CD4-positive, alpha-beta T cell treated with Interleukin-21 for 1 hour (primary cell): ENCODE data around the gene MAML2.

Experiments
- DNase-seq: peaks from one replicate; pipeline ENCODE4 v3.0.0-alpha.2; 2020

Gene MAML2

DNA sequence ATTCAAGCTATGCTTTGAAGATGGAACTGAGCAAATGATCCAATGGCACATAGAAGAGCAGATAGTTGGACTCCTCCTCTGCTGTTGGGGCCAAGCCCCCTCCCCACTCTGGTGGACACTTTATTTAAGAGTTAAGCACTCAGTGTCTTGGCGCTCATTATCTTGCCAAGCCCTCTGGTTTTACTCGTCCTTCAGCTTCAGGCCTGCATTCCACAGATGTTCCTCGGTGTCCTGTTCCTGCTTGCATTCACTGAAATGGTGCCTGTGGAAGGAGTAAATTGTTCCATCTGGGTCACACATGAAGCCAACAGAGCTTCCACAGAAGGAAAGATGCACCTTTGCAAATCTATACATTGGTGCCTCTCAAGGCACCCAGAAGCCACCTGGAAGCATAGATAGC is 26.1 kb downstream of the MAML2 start:
- no peak for DNase-seq

DNA sequence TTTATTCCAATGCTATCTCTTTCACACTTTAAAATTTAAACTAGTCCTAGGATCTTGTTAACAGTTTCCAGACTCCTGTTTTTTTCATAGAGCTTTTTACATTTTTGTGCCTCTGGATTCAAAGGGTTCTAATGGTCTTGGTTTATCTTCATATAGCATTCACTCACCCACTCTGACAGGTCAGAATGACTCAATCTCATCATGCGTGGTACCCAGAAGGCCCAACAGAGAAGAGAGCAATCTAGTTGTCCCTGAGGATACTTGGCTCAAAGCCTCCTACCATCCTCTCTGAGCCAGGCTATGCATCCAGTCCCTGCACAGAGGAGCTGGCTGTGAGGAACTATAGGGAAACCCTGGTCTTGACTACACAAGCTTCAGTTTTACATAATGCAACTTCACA is 27.5 kb downstream of the MAML2 start:
- no peak for DNase-seq

DNA sequence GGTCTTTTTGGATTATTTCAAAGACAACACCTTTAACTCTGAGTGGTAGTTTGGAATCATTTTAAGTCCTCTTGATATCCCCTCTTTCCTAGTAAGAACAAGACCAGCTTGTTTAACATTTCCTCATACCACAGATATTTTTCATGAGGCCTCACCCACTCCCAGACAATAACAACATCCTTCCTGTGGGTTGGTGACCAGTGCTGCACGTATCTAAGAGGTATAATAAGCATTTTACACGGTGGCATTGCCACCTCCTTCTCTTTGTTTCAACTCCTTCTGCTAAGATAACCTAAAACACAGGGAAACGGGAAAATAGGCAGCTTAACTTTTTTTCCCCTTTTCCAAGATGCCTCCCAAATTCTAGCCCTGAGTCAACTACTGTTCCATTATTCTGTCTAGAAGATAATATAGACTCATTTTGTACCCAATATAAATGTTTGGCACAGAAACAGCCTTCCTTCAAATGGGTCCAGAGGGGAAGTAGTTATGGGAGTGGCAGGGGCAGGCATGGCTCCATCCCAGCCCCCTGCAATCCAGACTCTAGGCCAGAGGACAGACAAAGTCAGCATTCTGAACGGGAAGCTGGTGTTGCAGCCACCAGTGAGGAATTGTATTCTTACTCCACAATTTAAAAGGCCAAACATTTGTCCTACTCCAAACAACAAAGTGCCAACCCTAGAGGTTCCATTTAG is 28.5 kb downstream of the MAML2 start:
- DNase-seq = no peak

DNA sequence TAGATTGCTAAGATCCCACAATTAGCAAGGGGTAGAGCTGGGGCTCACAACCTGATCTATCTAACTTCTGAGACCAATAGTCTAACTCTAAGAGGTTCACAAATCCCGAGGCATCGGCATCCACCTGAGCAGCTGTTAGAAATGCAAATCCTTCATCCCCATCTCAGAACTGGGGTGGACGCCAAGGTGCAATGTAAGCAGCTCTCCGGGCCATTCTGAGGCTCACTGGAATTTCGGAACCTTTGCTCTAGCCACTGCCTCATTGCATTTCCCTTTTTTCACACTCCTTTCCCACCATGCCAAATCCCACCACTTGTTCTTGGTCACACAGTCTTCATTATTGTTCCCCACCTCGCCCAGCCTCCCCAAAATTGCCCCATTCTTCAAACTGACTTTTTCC is 29.8 kb downstream of the MAML2 start:
- DNase-seq = no peak

DNA sequence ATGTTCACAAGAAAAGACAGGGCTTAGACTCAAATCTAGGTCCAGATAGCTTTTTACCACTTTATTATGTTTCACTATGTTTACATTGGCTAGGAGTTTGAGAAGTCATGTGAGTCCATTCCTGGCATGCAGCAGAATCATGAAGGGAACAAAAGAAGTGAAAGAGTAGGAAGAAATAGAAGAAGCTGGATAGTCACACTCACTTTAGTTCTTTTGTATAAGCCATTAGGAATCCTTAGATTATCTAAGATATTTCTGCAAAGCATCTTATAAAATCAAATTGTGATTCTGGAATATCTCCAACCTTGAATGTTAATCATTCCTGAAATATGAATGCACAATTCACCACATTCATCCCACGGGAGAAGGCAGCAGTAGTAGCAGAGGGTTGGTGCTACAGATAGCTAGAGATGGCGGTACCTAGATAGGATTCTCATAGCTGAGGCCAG is 31.9 kb downstream of the MAML2 start:
- no peak for DNase-seq

DNA sequence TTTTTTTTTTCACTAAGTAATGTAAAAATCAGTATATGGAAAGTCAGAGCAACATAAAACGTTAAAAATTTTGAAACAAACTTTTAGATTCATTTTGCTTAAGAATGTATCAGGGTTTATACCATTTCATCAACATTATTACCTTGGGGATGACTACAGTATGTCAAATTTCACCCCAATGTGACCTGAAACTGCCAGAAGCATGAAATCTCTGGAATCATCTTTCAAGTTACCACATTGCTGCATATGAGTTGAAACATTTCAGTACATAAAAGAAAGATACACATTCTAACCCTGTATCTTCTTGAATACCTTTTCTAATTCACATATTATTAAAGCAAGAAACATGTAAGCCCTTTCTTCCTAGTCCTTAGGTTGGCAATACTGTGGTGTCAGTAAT is 32.8 kb downstream of the MAML2 start:
- no peak for DNase-seq

DNA sequence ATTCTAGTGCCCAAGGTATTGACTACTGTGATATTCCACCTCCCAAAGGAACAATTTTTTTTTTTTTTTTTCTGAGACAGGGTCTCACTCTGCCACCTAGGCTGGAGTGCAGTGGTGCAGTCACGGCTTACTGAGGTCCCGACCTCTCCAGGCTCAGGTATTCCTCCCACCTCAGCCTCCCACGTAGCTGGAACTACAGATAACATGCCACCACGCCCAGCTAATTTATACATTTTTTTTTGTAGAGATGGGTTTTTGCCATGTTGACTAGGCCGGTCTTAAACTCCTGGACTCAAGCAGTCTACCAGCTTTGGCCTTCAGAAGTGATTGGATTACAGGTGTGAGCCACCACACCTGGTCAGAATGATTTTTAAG is 33.4 kb downstream of the MAML2 start:
- DNase-seq = no peak

DNA sequence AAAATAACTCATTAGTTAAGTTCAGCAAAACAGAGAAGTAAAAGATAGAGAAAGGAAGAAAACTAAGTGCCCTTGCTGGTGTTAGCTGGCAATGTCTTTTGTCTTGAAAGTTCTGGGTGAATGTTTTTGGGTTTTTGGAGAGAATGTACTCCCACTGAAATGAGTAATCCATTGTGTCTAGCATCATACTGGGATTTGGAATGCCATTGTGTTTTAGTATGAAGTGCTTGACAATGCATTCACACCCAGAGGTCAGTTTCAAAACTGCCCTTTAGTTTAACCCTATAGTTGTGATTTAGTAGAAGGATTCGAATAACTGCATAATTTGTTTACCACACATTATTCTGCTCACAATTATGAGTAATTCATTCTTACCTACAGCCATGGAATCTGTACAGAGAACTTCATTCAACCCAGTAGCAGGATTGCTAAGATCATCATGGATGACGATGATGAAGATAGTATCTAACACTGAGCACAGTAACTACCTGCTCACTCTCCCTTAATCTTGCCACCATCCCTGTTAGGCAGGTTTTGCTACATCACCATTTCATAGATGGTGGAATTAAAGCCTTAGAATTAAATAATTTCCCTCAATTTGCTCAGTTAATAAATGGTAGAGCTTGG is 33.9 kb downstream of the MAML2 start:
- no peak for DNase-seq

DNA sequence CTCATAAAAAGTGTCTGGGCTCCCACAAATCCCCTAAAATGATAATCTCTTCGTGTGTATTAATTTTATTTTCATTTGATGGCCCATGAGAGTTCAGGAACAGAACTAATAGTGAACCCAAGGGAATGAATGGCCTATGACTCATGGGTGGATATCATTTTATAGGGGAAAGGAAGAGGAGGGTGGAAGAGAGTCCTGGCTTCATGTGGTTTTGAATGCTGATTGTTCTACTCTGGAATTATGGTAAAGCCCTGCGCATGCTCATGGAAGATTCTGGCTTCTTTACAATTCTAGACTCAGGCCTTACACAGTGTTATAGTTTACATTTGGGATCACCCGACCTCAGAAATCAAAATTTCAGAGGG is 35.2 kb downstream of the MAML2 start:
- no peak for DNase-seq

DNA sequence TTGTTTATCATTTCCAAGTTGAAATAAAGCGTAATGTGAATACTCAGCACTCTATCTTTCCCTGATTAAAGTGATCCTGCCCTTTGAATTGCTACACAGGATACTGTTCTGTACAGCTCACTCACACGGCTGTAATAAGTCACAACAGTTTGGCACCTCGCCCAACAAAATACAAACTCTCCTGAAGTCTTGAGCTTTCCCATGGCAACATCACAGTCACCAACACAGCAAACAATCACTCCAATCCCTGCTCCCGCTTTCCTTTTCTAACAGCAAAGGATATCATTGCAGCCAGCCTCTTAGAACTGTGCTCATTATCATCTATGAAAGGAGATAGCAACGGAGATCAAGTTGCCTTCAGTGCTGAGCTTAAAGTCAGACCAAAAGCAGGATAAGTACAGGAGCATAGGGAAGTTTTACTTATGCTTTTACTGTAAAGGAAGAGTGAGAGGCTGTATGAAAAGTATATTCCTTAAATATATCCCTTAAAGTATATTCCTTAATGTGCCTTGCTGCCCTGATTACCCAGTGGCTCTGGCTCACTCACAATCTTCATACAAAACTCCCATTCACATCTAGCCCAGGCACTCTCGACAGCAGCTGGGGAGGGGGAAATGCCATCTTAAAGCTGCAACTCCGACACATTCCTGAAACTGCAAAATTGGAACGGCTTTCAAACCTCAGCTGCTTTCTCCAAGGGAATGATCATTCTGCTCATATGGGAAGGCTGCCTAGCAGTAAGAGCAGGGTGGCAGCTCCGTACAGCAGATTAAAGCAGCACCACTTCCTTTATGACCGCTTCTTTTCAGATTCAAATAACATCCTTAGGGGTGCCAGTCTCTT is 35.8 kb downstream of the MAML2 start:
- no peak for DNase-seq

DNA sequence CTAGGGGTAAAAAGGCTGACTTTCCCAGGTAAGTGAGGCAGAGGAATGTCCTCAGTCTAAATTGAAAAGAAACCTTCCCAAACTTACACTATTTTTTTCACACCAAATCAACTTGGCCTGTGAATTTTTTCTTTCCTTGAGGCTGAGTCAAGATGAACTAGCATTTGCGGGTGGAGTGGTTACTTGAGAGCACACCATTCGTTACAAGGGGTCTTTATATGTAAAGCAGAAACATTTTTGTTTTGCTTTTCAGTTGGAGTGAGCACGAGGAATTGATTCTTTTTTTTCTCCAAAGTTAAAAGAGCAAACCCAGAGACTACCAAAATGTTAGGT is 36.4 kb downstream of the MAML2 start:
- no peak for DNase-seq

DNA sequence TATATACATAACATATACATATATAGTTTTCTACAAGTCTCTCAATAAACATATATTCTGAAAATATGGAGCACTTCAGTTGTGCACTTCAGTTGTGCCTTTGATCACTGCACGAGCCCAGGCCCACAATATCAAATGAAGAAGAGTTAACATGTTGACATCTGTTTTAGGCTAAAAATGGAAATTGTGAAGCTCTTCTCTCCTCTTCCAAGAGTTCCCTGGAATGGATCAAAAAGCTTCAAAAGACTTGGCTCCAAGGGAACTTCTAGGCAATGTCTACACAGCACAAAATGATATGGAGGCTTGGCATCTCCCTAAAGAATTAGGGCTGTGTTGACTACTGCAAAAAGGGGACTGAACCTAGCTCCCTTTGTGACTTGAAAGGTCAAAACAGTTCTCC is 36.9 kb downstream of the MAML2 start:
- DNase-seq = no peak

DNA sequence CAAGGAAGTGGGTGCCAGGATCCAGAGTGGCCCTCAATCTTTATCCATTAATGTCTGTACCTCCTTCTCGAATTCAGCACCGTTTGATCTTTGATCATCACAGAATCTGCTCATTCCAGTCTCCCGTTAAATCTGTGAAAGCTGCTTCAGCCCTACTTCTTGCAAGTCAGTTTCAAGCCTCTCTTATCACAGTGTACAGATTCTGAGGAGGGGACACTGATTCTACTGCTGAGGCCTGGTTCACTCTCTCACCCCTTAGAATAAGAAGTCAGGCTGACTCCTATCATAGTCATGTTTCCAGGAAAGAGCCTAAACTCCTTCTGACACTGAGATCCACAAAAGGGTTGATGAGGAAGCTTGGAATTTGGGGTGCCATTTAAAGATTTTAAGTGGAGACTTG is 39.0 kb downstream of the MAML2 start:
- no peak for DNase-seq

DNA sequence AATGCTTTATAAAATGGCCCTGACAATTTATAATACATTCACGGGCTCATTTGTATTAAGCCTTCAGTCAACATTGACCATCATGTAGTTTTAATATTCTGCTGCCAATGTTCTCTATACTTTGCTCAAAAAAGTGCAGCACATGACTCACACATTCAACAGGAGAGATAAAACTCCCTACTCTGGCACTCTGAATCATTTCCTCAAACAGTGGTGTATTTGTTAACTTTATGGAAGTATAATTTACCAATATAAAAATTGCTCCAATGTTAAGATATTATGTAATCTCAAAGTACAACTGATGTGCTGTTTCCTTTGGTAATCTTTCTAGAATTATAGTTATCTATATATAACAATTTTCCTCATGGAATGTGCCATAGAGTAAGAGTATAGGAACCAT is 39.9 kb downstream of the MAML2 start:
- DNase-seq = no peak

DNA sequence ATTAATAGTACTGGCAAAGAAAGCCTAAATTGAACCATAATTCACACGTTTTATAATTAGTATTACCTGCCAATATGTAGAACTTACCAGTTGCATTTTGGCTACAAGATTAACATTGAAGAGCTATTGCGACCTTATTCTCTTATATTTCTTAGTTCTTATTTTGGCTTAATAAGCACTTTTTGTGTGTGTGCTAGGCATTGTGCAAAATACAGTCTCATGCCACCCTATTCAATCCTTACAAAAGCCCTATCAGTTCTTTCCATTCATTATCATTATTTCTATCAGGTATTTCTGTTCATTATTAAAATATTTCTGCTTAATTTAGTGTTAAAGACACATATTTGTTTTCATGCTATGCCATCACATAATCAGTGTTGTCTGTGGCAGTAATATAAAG is 41.2 kb downstream of the MAML2 start:
- DNase-seq = no peak

DNA sequence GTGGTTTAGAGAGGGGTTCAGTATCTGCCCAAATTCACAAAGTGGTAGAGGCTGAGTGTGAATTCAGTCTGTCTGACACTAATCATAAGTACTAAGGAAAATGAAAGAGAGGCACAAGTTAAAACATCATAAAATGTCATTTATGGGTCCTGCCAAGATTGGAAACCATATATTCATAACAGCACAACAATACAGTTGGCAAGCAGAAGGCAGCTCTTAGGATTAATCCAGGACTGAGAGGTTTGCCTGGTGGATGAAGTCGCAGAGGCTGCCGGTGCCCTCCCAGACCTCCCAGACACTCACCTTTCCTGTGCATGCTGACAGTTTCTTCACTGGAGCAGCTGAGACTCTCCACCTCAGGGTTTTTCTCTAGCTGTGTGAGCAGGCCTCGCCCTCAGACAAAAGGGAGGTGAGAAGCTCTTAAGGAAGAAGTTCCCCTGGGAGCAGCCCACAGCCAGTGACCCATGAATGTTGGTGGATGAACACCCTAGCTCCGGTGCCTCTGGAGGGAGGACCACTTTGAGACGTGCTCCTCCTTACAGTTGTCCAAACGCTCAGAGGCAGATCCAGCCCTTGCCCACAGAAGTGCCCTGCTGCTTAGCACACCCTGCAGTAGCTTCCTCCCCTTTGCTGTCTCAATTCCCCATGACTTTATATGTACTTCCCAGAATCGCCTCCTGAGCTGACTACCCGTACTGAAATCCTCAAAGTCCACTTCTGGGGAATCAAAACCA is 43.7 kb downstream of the MAML2 start:
- no peak for DNase-seq

DNA sequence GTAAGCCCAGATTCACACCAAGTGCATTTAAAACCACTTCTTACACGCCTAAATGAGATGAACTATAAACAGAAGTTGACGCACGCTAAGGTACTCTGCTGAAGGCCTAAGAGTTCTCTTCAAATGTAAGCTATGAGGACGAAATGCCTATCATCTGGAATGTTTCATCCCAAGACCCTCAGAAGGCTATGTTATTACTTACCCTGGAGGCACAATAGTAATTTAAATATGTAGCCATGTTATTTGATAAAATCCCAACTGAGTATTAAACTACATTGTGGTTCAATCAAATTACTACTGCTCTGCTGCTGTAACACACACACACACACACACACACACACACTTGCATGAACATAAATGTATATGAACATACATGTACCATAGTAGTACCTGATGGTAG is 47.6 kb downstream of the MAML2 start:
- DNase-seq = no peak

DNA sequence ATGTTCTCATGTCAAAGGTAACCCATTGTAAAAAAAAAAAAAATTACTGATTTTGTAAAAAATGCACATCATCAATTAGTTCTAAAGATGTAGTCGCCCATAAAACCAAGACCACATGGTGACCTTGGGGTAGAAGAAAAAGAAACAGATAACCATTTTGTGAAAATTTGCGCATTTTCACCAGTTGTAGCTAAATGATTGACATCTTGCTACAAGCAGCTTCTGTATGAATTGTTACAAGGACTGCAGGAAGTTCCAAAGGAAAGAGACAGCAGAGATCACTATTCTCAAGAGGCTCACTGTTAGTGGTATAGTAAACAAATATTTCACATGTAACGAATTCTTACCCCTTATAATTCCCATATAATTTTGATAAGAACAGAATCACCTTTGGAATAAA is 48.7 kb downstream of the MAML2 start:
- DNase-seq = no peak

DNA sequence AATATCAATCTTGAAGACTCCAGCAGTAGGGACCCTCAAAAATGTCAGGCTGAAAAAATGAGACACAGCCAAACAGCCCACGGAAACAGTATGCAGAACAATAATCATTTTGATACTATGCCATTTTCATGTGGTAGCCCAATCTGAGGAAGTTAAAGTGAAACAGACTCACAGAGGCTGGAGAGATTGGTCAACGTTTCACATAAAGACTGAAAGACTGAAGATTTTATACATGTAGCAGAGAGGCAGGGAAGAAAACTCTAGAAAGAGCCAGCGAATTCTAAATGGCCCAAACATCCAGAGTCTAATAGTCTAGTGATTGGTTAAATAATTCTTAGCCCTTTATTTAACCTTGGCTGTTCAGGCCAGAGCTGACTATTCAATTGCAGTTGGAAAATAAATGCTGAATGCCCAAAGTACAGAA is 49.4 kb downstream of the MAML2 start:
- no peak for DNase-seq

DNA sequence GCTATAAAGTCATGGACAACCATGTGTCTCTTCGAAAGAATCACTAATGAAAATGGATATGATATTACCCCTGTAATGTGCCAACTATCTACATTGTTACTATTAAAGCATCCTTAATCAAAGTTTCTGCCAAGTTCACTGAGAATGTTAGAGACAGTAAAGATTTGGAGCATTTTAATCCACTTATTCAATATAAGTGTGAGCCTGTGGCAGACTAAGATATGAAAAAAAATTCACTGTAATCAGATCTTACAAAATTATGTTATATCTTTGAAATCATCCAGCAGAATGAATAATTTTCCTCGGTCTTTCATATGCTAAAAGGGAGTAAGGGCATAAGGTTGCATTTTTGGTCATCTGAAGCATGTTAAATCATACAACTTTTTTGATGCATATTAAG is 49.9 kb downstream of the MAML2 start:
- DNase-seq = no peak

DNA sequence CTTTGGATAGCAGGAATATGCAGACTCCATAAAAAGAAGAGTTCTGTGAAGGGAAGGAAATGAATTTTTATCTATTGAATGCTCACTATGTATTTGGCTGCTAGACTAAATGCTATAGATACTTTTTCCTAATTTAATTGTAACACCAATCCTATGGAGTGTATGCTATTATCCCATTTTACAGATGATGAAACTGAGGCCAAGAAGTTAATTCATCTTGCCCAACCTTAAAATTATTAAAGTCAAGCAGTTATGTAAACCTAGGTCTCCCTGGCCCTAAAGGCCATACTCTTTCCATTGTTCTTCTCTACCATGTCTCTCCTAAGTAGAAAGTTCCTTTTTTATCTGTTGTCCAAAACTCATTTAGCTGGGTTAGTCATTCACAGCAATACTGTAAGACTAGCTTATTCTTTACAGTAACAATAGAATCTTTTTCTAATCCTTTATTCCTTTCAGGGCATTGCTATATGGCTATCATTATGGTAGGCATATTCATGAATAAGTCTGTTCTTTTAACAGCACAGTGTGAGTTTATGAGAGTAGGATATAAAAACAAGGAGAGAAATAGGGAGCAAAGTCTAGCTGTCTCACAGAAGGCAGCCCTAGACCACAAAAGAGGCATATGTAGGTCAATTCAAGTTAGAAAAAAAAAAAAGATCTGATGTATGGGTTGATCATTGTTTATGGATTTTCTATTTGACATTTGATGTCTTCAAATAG is 50.5 kb downstream of the MAML2 start:
- no peak for DNase-seq

DNA sequence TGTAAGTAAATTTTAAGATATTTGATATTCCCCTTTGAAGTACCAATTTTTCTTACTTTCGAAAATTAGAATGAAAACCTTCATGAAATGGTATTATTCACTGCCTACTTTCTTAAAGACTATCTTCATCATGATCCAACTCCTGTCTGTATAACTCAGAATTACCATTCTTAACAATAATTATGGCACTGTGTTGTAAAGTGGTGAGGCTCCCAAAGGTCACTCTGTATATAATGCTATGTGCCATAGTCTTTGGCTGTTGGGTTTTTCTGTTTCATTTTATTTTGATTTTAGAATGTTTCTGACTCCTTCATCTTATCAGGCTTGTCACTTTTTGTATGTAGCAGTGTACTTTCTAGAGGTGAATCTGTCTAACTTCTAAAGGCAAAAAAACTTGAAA is 52.4 kb downstream of the MAML2 start:
- no peak for DNase-seq

DNA sequence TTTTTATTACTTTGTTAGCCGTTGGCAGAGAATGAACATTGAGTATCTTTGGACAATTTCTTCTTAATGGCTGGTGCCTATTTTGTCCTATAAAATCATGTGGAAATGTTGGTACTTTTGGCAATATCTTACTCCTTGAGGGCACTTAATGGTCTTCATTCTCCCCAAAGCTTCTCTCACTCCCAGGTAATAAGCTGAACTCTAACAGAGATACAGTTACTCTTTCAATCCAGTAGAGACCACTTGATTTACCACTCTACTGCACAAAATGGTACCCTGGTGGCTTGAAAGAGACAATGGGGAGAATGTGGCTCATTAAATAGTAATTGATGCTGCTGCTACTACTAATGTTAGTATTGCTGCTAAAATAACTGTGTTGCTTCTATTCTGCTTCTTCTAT is 53.0 kb downstream of the MAML2 start:
- DNase-seq = no peak
